ENCODE measurements around the gene CTU2. TPM values are rescaled to one million over a fixed set of nuclear protein-coding genes. Genes with fewer than 3 reads are reported as not detected.

The CTU2 gene
- total and polyA plus RNA-seq, 2 donors (not counting 1 experiment from before 2014, with no cell fraction given) = 7.6 to 11.9 TPM

DNA sequence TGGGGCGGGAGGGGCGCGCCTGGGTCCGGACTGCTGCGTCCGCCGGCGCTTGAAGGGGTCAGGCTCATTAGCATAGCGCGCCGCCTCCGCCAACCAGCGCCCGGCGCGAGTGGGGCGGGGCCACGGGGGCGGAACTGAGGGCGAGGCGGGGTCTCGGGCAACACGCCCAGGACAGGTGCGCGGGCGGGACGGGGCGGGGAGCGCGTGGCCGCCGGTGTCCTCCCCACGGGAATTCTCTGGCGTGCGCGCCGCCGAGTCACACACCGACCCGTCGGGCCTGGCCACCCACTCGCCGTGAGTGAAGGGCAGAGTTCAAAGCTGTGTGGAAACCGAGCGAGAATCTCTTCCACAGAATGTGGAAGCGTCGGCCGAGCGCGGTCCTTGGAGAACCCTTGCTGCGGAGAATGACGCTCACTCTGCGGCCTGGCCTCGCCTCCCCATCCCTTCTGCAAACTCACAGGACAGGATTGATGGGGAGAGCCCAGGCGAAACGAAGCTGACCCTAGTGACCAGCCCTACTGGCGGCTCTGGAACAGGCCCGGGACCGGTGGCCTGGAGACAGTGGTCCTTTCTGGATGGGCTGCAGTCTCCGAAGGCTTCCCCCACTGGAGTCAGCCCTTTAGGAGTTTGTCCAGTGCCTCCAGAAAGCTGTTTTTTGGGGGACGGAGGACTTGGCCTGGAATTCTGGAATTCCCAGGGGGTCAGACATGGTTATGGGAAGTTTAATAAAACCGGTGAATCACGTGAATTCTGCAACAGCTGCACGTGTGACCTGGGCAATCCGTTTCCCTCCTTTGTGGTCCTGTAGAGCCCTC, 19.7 kb upstream of the CTU2 start, which contains the start of gene SNAI3:
SNAI3 (minus strand) TSS at position 69 of the 815 bp plus-strand sequence. CDS start 101 bp downstream, outside the sequence.
- H3K4me2 ChIP-seq (ENCODE audit: extremely low read depth, insufficient read depth, low read length) = peak within 1 kb of the TSS; percentile 20
- H3K27me3 ChIP-seq (ENCODE audit: control insufficient read depth, insufficient read depth, low read length) = peaks cover 9% of the 10 kb centered on the region
- peaks cover 10% of the 10 kb centered on the region for H3K4me1 ChIP-seq (ENCODE audit: control insufficient read depth, extremely low read depth, insufficient read depth, low read length)
- no peak within 1 kb of the TSS for H3K27ac ChIP-seq (ENCODE audit: insufficient read depth, low read length)
- TF ChIP-seq EZH2 (IDR thresholded peaks at IDR 0.05; ENCODE audit: low read length, missing control alignments) = peak; percentile 26
- TF ChIP-seq, protein P1, sequence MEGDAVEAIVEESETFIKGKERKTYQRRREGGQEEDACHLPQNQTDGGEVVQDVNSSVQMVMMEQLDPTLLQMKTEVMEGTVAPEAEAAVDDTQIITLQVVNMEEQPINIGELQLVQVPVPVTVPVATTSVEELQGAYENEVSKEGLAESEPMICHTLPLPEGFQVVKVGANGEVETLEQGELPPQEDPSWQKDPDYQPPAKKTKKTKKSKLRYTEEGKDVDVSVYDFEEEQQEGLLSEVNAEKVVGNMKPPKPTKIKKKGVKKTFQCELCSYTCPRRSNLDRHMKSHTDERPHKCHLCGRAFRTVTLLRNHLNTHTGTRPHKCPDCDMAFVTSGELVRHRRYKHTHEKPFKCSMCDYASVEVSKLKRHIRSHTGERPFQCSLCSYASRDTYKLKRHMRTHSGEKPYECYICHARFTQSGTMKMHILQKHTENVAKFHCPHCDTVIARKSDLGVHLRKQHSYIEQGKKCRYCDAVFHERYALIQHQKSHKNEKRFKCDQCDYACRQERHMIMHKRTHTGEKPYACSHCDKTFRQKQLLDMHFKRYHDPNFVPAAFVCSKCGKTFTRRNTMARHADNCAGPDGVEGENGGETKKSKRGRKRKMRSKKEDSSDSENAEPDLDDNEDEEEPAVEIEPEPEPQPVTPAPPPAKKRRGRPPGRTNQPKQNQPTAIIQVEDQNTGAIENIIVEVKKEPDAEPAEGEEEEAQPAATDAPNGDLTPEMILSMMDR (conservative IDR thresholded peaks at IDR 0.05 in 1 of 2, IDR thresholded peaks at IDR 0.05 in 1 of 2; ENCODE audit: low read depth in 1 of 2, low read length in 2 of 2) = no peak
- no peaks in the 10 kb centered on the region for H3K36me3 ChIP-seq (ENCODE audit: control insufficient read depth, insufficient read depth, low read length)
- H4K20me1 ChIP-seq (ENCODE audit: control insufficient read depth, extremely low read depth, insufficient read depth, low read length) = no peaks in the 10 kb centered on the region
- no peak within 1 kb of the TSS for H2AFZ ChIP-seq (ENCODE audit: low read length)
- DNase-seq (ENCODE audit: low read depth in 2 of 2) = peak in 1 of 2 donors; percentile 48
- peak within 1 kb of the TSS in 3 of 4 experiments; percentile 11 to 57 (median 42) for H3K4me3 ChIP-seq (replicated peaks in 1 of 4; ENCODE audit: control extremely low read depth in 1 of 4, insufficient read depth in 1 of 4, low read depth in 3 of 4, low read length in 4 of 4)
- no peaks in the 10 kb centered on the region for H3K9me3 ChIP-seq (ENCODE audit: control insufficient read depth, insufficient read depth, low read depth, low read length)
- H3K9ac ChIP-seq (ENCODE audit: insufficient read depth, low read length) = no peak within 1 kb of the TSS
- no peaks in the 10 kb centered on the region for H3K79me2 ChIP-seq (ENCODE audit: control insufficient read depth, insufficient read depth, low read length)

DNA sequence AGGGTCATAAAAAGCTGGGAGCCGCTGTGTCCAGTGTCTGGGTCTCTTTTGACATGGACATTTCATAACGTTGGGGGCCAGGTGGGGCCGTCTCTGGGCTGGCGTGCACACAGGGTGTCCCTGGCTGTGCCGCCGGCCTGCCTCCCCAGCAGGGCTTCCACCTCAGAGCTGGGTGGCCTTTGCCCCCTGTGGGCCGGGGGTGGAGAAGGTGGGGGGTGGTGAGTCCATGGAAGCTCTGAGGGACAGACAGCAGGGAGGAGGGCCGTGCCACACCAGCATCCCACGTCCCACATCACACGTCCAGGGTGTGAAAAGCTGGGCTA, 19.1 kb upstream of the CTU2 start:
- Histone ChIP-seq H3K4me3 (replicated peaks in 1 of 4; ENCODE audit: control extremely low read depth in 1 of 4, insufficient read depth in 1 of 4, low read depth in 3 of 4, low read length in 4 of 4) (no peak overlapping the region), H4K20me1 (ENCODE audit: control insufficient read depth, extremely low read depth, insufficient read depth, low read length) (no peaks in the 10 kb centered on the region), H3K27ac (ENCODE audit: insufficient read depth, low read length) (no peak overlapping the region), H3K9ac (ENCODE audit: insufficient read depth, low read length) (no peak overlapping the region), H2AFZ (ENCODE audit: low read length) (no peak overlapping the region), H3K4me2 (ENCODE audit: extremely low read depth, insufficient read depth, low read length) (no peak overlapping the region), H3K9me3 (ENCODE audit: control insufficient read depth, insufficient read depth, low read depth, low read length) (no peaks in the 10 kb centered on the region), H3K4me1 (ENCODE audit: control insufficient read depth, extremely low read depth, insufficient read depth, low read length) (peaks cover 10% of the 10 kb centered on the region), H3K27me3 (ENCODE audit: control insufficient read depth, insufficient read depth, low read length) (peaks cover 9% of the 10 kb centered on the region), H3K36me3 (ENCODE audit: control insufficient read depth, insufficient read depth, low read length) (no peaks in the 10 kb centered on the region), H3K79me2 (ENCODE audit: control insufficient read depth, insufficient read depth, low read length) (no peaks in the 10 kb centered on the region)
- TF ChIP-seq, protein P1 (conservative IDR thresholded peaks at IDR 0.05 in 1 of 2, IDR thresholded peaks at IDR 0.05 in 1 of 2; ENCODE audit: low read depth in 1 of 2, low read length in 2 of 2) = no peak
- no peak for TF ChIP-seq EZH2 (IDR thresholded peaks at IDR 0.05; ENCODE audit: low read length, missing control alignments)
- DNase-seq (ENCODE audit: low read depth in 2 of 2) = no peak

DNA sequence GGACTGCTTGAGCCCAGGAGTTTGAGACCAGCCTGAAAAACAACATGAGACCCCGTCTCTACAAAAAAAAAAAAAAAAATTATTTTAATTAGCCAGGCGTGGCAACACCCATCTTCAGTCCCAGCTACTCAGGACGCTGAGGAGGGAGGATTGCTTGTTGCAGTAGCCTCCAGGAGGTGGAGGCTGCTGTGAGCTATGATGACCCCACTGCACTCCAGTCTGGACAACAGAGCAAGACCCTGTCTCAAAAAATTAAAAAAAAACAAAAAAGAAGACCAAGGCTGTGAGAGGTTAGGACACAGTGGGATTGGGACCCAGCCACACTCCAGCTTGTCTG, 18.7 kb upstream of the CTU2 start:
- no peaks in the 10 kb centered on the region for H4K20me1 ChIP-seq (ENCODE audit: control insufficient read depth, extremely low read depth, insufficient read depth, low read length)
- H3K36me3 ChIP-seq (ENCODE audit: control insufficient read depth, insufficient read depth, low read length) = no peaks in the 10 kb centered on the region
- no peak for DNase-seq (ENCODE audit: low read depth in 2 of 2)
- H3K27ac ChIP-seq (ENCODE audit: insufficient read depth, low read length) = no peak overlapping the region
- no peak overlapping the region for H3K4me2 ChIP-seq (ENCODE audit: extremely low read depth, insufficient read depth, low read length)
- H3K9ac ChIP-seq (ENCODE audit: insufficient read depth, low read length) = no peak overlapping the region
- peaks cover 10% of the 10 kb centered on the region for H3K4me1 ChIP-seq (ENCODE audit: control insufficient read depth, extremely low read depth, insufficient read depth, low read length)
- no peak for TF ChIP-seq EZH2 (IDR thresholded peaks at IDR 0.05; ENCODE audit: low read length, missing control alignments)
- TF ChIP-seq, protein P1 (conservative IDR thresholded peaks at IDR 0.05 in 1 of 2, IDR thresholded peaks at IDR 0.05 in 1 of 2; ENCODE audit: low read depth in 1 of 2, low read length in 2 of 2) = no peak
- H3K27me3 ChIP-seq (ENCODE audit: control insufficient read depth, insufficient read depth, low read length) = peaks cover 9% of the 10 kb centered on the region
- no peak overlapping the region for H2AFZ ChIP-seq (ENCODE audit: low read length)
- no peak overlapping the region for H3K4me3 ChIP-seq (replicated peaks in 1 of 4; ENCODE audit: control extremely low read depth in 1 of 4, insufficient read depth in 1 of 4, low read depth in 3 of 4, low read length in 4 of 4)
- no peaks in the 10 kb centered on the region for H3K9me3 ChIP-seq (ENCODE audit: control insufficient read depth, insufficient read depth, low read depth, low read length)
- H3K79me2 ChIP-seq (ENCODE audit: control insufficient read depth, insufficient read depth, low read length) = no peaks in the 10 kb centered on the region

Measured in fibroblast of lung (primary cell).